Mucosa of descending colon (tissue), 3 donors: ENCODE data around the gene FRAS1. TPM values are rescaled to one million over a fixed set of nuclear protein-coding genes. Genes with fewer than 3 reads are reported as not detected.

Experiments
- ATAC-seq: fragments of 200-7000 bp; cut with Tn5 transposase; one replicate; pipeline ENCODE4 v1.9.1; 2020; ENCODE audit warnings: mild to moderate bottlenecking, moderate library complexity
- DNase-seq, 3 donors: peaks; one replicate each; pipeline ENCODE4 v3.0.0-alpha.2; 2020
- H3K36me3 ChIP-seq: fragments of 200-600 bp; one replicate; pipeline ENCODE4 v1.8.0; 2021; ENCODE audit warnings: low read depth, mild to moderate bottlenecking
- H3K4me1 ChIP-seq: fragments of 200-600 bp; one replicate; pipeline ENCODE4 v1.8.0; 2021; ENCODE audit warnings: low read depth, mild to moderate bottlenecking
- H3K4me3 ChIP-seq: fragments of 200-600 bp; one replicate; pipeline ENCODE4 v1.8.0; 2021; ENCODE audit warnings: mild to moderate bottlenecking
- H3K9me3 ChIP-seq: fragments of 200-600 bp; one replicate; pipeline ENCODE4 v1.8.0; 2021; ENCODE audit warnings: mild to moderate bottlenecking
- intact Hi-C, 2 donors: fragments of 100-400 bp; cut with DNase I in 1 of 2; cut with micrococcal nuclease in 1 of 2; formaldehyde crosslinking; loops; one replicate each; pipeline versions ENCODE4 v1.11.0 to v1.11.1; 2022; cut with DNase I, micrococcal nuclease
- total RNA-seq, 3 donors: library from RNA; stranded (reverse); fragmentation: NEBNext Ultra II Directional in 2 of 3; extraction: Animal tissue kit (Norgen Biotek cat#: 25700) in 2 of 3; gene quantifications; one replicate each; pipeline versions ENCODE4 v1.2.1 to v1.2.4, GENCODE V29; 2021 to 2023
- TF ChIP-seq, protein P1 (sequence below): fragments of 200-600 bp; IDR thresholded peaks from one replicate; pipeline ENCODE4 v1.8.0; 2022; ENCODE audit warnings: antibody characterized with exemption, mild to moderate bottlenecking
- donor health status: DM: no; HTN: no; CAD: no; lungs with moderate emphysema.
- donor health status: DM: no; HTN: no; CAD: no.
- donor health status: DM: no; HTN: yes; CAD: no.

The FRAS1 gene
- total RNA-seq, 3 donors from 2014 or later, result 1.2 to 9.3 (median 2.2) TPM

- H3K4me1 ChIP-seq, result no peaks in the 10 kb centered on the region
- TF ChIP-seq, protein P1, sequence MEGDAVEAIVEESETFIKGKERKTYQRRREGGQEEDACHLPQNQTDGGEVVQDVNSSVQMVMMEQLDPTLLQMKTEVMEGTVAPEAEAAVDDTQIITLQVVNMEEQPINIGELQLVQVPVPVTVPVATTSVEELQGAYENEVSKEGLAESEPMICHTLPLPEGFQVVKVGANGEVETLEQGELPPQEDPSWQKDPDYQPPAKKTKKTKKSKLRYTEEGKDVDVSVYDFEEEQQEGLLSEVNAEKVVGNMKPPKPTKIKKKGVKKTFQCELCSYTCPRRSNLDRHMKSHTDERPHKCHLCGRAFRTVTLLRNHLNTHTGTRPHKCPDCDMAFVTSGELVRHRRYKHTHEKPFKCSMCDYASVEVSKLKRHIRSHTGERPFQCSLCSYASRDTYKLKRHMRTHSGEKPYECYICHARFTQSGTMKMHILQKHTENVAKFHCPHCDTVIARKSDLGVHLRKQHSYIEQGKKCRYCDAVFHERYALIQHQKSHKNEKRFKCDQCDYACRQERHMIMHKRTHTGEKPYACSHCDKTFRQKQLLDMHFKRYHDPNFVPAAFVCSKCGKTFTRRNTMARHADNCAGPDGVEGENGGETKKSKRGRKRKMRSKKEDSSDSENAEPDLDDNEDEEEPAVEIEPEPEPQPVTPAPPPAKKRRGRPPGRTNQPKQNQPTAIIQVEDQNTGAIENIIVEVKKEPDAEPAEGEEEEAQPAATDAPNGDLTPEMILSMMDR, result no peak
- DNase-seq (no peak), ATAC-seq (no peak)
- no peaks in the 10 kb centered on the region for H3K9me3 ChIP-seq
- no peak overlapping the region for H3K4me3 ChIP-seq
- intact Hi-C loops, result no loop called here
- H3K36me3 ChIP-seq, result no peaks in the 10 kb centered on the region
These were observed 161.1 kb downstream of the FRAS1 start for GRCh38 chr4:78218260-78218659.

- no peak for ATAC-seq
- TF ChIP-seq, protein P1, result no peak
- DNase-seq, result no peak
These were observed 162.7 kb downstream of the FRAS1 start for GRCh38 chr4:78219825-78220224.

GRCh38 chr4:78220283-78220682 lies 163.2 kb downstream of the FRAS1 start:
- TF ChIP-seq, protein P1, result no peak
- intact Hi-C loops, result no loop called here
- ATAC-seq, result no peak

More at GRCh38 chr4:78219825-78220224, 162.7 kb downstream of the FRAS1 start:
- no peak overlapping the region for H3K4me3 ChIP-seq
- no peaks in the 10 kb centered on the region for H3K9me3 ChIP-seq
- intact Hi-C loops, result no loop called here
- no peaks in the 10 kb centered on the region for H3K36me3 ChIP-seq
- H3K4me1 ChIP-seq, result no peaks in the 10 kb centered on the region

GRCh38 chr4:78222575-78223186 lies 165.6 kb downstream of the FRAS1 start:
- H3K36me3 ChIP-seq, result no peaks in the 10 kb centered on the region
- no peak overlapping the region for H3K4me3 ChIP-seq
- no peaks in the 10 kb centered on the region for H3K4me1 ChIP-seq
- H3K9me3 ChIP-seq, result peaks cover 8% of the 10 kb centered on the region
- no peak for ATAC-seq
- TF ChIP-seq, protein P1, result no peak
- intact Hi-C loops, result no loop called here
- no peak for DNase-seq

More at GRCh38 chr4:78220283-78220682, 163.2 kb downstream of the FRAS1 start:
- Histone ChIP-seq H3K4me3 (no peak overlapping the region), H3K9me3 (no peaks in the 10 kb centered on the region), H3K4me1 (no peaks in the 10 kb centered on the region), H3K36me3 (no peaks in the 10 kb centered on the region)
- DNase-seq, result no peak

GRCh38 chr4:78225236-78225635 lies 168.1 kb downstream of the FRAS1 start:
- peaks cover 8% of the 10 kb centered on the region for H3K9me3 ChIP-seq
- H3K4me3 ChIP-seq, result no peak overlapping the region
- TF ChIP-seq, protein P1, result no peak
- DNase-seq (no peak), ATAC-seq (no peak)
- no peaks in the 10 kb centered on the region for H3K36me3 ChIP-seq
- intact Hi-C loops, result no loop called here
- H3K4me1 ChIP-seq, result no peaks in the 10 kb centered on the region
